ENCODE results near the gene TRAIP.

DNA sequence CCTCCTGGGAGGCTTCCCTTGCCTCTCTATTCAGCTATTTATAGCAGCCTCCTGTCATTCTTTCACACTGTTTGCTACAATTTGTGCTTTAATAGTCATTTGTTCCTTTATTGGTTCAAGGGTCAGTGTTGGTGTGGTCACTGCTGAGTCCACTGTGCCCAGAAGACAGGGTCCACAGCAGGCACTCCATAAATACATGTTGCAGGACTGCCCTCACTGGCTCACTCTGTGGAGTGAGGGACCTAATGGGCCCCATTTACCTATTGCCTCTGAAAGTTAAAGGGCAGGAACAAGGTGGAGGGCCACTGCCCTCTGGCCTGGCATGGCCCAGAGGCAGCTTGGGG, 30.5 kb upstream of the TRAIP start:
- TF ChIP-seq, protein P1, sequence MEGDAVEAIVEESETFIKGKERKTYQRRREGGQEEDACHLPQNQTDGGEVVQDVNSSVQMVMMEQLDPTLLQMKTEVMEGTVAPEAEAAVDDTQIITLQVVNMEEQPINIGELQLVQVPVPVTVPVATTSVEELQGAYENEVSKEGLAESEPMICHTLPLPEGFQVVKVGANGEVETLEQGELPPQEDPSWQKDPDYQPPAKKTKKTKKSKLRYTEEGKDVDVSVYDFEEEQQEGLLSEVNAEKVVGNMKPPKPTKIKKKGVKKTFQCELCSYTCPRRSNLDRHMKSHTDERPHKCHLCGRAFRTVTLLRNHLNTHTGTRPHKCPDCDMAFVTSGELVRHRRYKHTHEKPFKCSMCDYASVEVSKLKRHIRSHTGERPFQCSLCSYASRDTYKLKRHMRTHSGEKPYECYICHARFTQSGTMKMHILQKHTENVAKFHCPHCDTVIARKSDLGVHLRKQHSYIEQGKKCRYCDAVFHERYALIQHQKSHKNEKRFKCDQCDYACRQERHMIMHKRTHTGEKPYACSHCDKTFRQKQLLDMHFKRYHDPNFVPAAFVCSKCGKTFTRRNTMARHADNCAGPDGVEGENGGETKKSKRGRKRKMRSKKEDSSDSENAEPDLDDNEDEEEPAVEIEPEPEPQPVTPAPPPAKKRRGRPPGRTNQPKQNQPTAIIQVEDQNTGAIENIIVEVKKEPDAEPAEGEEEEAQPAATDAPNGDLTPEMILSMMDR (conservative IDR thresholded peaks at IDR 0.05; ENCODE audit: low read length) = no peak
- no peak for TF ChIP-seq EZH2phosphoT487 (IDR thresholded peaks at IDR 0.05; ENCODE audit: borderline replicate concordance)
